IPS-18c (cell line): ENCODE measurements around the gene SLC6A6.

ENCODE experiments used
- H3K4me3 ChIP-seq: 2 replicates; pipeline ENCODE4 v1.7.0; 2013; ENCODE audit warnings: low read depth, mild to moderate bottlenecking, low read length, moderate library complexity; ENCODE audit not compliant: insufficient read depth
- H3K9me3 ChIP-seq: one replicate; pipeline ENCODE4 v1.6.1; 2013; ENCODE audit warnings: mild to moderate bottlenecking, low read length, moderate library complexity; ENCODE audit not compliant: control insufficient read depth, insufficient read depth

SLC6A6 gene

DNA sequence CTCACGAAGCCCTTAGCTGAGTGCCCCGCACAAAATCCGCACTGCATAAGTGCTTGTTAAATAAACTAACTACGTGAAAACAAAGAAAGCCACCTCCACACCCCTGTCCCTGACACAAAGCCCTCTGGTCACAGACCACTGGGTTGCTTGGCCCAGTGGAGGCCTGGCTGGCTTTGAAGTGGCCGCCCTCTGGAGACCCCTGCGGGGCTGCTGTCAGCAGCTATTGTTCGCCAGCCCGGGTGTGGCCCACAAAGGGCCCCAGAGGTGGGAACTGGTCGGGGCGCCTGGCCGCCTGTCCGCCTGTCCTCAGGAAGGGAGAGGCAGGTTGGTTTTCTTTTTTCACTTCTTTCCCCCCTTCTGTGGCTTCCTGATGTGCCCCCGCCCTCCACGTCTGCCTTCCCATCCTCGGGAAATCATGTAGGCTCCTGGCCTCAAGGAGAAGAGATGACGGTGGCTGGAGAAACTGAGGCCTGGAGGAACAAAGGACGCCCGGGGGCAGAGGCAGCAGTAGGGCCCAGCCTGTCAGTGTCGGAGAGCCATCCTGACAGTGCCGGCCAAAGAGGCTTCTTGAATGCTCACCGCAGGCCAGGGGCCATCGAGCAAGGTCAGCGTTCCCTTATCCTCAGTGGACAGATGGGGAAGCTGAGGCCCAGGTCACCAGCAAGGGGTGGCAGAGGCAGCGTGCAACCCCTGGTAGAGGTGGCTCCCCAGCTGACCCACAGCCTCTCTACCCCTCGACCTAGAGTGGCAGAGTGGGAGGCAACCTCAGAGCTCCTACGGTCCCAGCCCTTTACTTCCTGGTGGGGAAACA, 61.1 kb downstream of the SLC6A6 start:
- no peaks in the 10 kb centered on the region for H3K9me3 ChIP-seq
- H3K4me3 ChIP-seq = no peak overlapping the region; the same call in 1 of the 2 replicates

DNA sequence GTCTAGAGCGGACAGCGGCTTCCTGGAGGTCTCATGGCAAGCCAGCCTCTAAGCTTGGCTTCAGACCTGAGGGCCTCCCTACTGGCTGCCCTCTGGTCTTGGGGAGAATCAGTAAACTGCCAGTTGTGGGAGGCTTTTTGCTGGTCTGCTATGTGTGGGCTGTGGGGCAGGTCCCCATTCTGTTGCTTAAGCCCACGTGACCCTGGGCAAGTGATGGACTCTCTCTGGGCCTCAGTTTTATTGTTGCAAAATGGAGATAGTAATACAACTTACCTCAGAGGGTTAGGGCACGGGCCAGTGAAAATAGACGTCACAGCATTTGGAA, 61.7 kb downstream of the SLC6A6 start:
- H3K9me3 ChIP-seq = no peaks in the 10 kb centered on the region
- no peak overlapping the region for H3K4me3 ChIP-seq

DNA sequence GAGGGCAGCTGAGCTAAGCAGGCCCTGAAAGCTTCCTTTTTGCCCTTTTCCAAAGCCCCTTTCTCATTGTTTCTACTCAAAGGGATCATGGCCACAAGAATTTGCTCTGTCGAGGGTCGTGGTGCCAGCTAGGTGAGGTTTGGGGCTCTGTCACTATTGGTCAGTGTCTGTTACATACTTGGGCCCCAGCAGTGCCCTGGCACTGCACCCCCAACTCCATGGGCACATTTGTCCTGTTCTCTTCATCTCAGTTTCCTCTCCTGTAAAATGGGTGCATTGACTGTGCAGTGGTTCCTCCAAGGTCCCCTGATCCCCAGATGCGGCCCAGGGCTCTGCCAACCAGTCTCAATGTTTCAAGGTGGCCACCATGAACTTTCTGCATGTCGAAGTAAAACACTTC, 62.1 kb downstream of the SLC6A6 start:
- Histone ChIP-seq H3K9me3 (no peaks in the 10 kb centered on the region), H3K4me3 (no peak overlapping the region)

DNA sequence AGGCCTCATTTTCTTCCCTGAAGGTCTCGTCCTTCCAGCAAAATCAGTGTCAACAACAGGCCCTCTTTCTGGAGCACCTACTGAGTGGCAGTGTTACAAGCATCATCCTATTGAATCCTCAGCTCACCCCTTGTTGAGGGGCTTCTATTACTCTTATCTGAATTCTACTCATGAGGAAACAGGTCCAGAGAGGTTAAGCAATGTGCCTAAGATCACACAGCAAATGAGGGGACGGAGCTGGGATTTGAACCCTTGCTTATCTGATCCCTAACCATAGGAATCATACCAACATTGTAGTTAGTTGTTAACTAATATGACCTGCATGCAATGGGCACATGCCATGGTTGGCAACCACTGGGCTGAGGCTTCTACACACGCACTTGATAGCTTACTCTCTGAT, 63.0 kb downstream of the SLC6A6 start:
- H3K4me3 ChIP-seq = no peak overlapping the region
- no peaks in the 10 kb centered on the region for H3K9me3 ChIP-seq

DNA sequence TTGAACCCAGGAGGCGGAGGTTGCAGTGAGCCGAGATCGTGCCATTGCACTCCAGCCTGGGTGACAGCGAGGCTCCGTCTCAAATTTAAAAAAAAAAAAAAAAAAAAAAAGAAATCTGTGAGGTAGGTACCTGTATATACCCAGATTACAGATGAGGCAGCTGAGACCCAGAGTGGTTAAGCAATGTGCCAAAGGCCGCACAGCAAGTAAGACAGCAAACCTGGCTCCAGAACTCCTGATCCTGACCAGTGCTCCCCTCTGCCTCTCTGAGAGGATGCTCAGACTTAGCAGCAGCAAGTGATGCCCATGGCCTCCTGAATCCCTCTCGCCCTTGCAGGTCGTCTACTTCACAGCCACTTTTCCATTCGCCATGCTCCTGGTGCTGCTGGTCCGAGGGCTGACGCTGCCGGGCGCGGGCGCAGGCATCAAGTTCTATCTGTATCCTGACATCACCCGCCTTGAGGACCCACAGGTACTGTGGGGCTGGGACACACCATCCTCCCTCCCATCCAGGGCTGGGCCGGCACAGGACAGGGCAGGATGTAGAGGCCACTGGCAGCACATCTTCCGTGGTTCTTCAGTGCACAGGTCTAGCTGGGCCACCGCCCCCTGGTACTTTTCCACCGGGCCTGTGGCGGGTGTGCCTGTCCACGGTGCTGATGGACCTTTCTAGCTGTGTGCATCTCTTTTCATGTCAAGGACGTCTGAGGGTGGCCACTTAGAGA, 63.9 kb downstream of the SLC6A6 start:
- Histone ChIP-seq H3K9me3 (no peaks in the 10 kb centered on the region), H3K4me3 (no peak overlapping the region)

DNA sequence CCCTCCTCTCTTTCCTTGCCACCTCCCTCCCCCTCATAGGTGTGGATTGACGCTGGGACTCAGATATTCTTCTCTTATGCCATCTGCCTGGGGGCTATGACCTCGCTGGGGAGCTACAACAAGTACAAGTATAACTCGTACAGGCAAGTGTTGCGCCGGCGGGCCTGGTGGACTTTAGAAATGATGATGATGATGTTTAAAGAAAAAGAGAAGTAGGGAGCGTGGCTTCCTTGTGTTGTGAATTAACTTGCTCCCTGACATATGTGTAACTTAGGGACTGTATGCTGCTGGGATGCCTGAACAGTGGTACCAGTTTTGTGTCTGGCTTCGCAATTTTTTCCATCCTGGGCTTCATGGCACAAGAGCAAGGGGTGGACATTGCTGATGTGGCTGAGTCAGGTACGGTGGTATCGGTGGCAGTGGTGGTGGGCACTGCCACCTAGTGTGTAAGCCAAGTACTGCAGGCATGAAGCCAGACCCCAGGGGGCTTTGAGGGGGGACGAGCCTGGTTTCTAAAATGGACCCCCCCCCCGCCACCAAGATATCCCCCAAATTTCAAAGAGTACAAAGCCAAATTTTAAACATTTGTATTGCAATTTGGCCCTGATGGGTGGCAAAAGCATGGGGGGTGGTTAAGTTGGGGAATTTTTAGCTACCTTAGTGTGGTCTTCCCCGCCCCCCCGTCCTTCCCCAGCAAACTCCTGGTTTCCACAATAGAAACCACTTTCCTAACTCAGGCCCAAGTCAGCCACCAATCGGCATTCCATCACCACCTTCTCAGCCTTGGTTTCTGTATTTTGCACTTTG, 65.6 kb downstream of the SLC6A6 start:
- Histone ChIP-seq H3K9me3 (no peaks in the 10 kb centered on the region), H3K4me3 (no peak overlapping the region)

DNA sequence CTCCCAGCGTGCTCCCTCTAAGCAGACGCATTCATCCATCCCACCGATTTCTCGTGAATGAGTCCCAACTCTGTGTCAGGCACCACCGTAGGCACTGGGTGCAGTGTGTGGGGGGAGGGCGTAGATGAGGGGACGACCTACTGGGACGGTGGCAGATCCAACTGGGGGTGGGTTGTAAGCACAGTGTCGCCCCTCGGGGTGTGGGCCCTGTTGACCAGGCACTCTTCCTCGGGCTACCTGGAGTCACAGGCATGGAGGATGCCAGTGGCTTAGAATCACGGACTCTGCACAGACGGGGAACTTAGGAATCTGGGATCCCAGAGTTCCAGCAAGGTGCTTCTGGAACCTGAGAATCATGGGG, 66.2 kb downstream of the SLC6A6 start:
- Histone ChIP-seq H3K4me3 (no peak overlapping the region), H3K9me3 (no peaks in the 10 kb centered on the region)

DNA sequence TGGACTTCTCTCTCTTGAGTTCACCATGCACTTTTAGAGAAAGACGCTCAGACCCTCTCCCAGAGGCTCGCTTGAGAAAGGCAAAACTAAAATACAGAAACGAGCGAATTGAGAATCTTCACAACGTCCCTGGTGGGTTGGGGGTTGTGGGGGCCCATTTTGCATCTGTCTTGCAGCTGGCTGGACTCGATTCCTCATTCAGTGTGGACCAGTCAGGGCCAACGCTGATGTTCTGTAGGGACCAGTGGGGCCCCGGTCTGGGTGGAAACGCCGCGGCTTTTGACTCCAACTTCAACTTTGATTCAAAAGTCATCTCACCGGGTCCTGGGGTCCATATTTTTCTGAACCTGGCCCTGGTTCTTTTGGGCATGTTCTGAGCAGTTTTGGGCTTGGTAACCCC, 68.1 kb downstream of the SLC6A6 start:
- Histone ChIP-seq H3K4me3 (no peak overlapping the region), H3K9me3 (no peaks in the 10 kb centered on the region)

DNA sequence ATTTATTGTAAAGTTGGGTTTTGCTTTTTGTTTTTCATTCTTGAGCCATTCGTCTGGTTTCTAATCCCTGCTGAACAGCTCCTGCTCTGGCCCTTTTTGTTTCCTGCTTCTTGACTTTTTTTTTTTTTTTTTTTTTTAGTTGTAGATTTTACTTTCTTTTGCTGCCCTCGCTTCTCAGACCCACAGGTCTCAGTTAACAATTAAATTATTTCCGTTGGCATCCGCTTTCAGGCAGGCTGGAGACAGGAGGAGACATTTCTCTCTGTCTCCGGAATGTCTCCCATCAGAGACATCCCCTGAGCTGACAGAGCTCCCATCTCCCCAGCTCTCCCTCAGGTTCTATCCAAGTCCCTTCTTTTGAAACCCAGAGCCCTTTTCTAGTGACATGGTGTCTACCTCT, 68.6 kb downstream of the SLC6A6 start:
- H3K4me3 ChIP-seq = no peak overlapping the region

DNA sequence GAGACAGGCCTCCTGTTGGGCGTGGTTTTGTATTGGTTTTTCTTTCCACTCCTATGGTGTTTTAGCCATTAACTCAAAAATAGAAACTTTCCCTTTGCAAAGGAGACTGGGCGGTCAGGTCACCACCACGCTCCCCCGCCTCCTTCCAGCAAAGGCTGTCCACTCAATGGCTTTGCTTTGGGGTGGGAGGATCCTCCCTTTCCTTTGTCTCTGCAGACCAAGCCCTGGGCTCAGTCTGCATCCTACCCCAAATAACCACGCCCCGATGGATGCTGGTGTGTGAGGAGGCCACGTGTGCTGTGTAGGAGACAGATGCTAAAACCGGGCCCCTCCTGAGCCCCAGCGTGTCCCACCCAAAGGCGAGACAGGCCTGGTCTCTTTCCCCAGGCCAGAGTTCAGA, 69.3 kb downstream of the SLC6A6 start:
- no peak overlapping the region for H3K4me3 ChIP-seq
- no peaks in the 10 kb centered on the region for H3K9me3 ChIP-seq

More for the DNA sequence above, 68.6 kb downstream of the SLC6A6 start:
- no peaks in the 10 kb centered on the region for H3K9me3 ChIP-seq

DNA sequence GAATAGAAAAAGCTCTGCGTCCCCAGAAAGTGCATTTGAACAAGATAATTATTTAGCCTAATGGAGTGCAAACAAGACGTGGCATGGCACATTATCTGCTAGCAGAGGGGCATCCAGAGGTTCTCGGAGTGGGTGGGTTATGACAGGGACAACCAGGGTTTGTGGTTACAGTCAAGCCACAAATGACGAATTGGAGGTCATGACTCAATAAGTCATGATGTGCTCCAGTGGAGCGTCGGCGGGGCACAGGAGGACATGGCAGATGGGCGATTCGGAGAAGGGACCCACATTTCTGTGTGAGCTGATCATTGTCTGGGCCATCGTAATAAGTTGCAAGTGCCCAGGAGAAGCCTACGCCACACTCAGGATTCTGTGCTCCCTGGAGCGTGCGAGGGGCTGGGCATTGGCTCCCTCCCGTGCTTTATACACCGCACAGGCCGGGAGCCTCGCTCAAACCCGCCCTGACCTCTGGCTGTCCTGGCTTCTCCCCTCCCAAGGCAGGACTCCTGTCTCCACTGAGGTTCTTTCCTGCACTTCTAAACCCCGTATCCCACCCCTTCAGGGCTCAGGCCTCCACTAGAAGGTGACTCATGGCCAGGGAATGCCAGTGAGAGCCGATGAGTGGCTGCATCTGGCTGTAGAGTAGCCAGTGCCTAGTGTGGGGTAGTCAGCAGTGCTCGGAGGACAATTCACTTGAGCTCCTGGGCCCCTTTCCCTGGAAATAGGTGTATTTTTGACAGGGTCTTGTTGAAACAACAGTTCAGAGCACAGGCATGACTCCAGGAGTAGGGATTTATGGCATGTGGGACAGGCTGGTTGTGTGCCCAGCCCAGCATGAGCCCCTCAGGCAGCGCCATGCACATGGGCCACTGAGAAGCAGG, 70.3 kb downstream of the SLC6A6 start:
- Histone ChIP-seq H3K4me3 (no peak overlapping the region), H3K9me3 (no peaks in the 10 kb centered on the region)

DNA sequence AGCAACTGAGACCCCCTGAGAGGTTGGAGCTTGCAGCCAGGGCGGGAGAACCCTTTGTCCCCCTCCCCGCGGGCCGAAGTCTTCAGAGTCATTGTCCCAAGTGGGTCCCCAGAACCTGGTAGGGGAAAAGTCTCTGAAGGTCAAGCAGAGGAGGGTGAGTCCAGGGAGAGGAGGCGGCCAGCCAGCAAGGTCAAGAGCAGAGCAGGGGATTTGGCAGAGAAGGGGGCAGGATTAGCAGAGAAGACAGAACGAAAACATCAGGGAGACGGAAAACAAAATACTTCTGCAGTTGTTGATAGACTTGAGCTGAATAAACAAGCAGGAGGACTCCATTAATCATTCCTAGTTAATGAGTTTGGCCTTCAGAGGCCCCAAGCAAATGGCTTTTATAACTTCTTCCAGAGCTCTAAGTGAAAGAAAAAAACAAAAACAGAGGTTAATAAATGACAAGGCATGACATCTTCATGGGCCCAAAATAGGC, 71.0 kb downstream of the SLC6A6 start:
- H3K9me3 ChIP-seq = no peaks in the 10 kb centered on the region
- no peak overlapping the region for H3K4me3 ChIP-seq

DNA sequence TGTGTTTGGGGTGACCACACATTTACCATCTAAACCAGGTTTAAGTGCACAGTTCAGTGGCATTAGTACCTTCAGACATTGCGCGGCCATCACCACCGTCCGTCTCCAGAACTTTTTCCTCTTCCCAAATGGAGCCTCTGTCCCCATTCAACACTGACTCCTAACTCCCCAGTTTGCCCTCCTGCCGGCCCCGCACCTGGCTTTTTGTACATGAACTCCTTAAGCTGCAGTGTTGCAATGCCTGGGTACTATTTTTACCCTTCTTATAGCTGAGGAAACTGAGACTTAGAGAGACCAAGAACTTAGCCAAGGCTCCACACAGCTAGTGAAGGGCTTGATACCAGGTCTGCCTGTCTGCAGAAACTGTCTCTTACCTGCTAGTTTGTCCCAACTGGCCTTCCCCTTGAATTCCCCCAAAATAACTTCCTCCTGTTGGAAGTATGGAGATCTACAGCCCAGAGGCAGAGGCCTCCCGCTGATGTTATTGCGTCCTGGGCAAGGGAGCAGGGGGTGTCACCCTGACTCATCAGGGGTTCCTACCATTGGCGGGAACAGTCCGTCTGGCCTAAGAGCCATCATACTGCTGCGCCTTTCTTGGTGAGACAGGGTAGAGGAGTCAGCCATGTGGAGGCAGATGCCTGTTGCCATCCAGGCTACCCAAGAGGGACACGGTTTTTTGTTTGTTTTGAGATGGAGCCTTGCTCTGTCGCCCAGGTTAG, 72.1 kb downstream of the SLC6A6 start:
- no peak overlapping the region for H3K4me3 ChIP-seq
- H3K9me3 ChIP-seq = no peaks in the 10 kb centered on the region

DNA sequence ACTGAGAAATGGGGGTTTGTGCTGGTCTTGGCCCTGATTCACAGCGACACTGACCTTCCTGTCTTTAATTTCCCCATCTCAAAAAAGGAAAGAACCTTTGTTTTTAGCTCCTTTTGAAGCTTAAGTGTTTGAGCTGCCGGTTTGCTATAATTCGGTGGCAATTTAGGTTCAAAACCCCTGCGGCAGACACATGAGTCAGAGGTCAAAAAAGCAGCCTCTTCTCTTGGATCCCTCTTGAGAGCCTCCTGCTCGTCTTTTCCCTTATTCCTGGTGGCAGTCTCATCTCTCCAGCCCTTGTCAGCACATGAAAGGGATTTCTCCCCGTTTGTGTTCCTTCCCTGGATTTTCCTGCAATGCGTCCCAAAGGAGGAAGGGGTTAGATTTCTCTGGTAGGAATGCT, 73.2 kb downstream of the SLC6A6 start:
- Histone ChIP-seq H3K4me3 (no peak overlapping the region), H3K9me3 (no peaks in the 10 kb centered on the region)

DNA sequence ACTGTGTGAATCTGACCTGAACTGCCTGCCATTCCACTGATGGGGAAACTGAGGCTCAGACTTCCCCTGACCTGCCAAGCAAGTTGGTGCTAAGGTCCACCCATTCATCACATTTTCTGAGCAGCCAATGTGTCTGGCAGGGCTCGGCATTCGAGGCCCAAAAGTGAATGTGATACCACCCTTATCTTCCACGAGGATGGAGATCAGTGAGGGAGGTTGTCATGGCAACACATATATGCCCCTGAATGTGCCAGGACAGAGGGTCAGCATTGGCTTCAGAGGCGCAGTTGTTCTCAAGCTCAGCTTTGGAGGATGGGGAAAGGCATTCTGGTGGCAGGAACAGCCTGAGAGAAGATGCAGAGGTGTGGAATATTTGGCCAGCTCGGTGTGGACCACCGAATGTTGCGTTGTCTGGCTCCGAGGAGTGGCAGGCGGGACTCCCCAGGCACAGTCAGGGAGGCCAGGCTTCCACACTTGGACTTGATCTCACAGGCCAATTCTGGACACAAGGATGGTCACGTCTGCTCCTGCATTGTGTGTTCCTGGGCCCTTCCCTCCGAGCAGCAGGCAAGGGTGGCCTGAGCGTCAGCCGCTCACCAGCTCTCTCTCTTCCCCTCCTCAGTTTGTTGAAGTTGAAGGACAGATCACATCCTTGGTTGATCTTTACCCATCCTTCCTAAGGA, 74.3 kb downstream of the SLC6A6 start:
- Histone ChIP-seq H3K9me3 (no peaks in the 10 kb centered on the region), H3K4me3 (no peak overlapping the region)

DNA sequence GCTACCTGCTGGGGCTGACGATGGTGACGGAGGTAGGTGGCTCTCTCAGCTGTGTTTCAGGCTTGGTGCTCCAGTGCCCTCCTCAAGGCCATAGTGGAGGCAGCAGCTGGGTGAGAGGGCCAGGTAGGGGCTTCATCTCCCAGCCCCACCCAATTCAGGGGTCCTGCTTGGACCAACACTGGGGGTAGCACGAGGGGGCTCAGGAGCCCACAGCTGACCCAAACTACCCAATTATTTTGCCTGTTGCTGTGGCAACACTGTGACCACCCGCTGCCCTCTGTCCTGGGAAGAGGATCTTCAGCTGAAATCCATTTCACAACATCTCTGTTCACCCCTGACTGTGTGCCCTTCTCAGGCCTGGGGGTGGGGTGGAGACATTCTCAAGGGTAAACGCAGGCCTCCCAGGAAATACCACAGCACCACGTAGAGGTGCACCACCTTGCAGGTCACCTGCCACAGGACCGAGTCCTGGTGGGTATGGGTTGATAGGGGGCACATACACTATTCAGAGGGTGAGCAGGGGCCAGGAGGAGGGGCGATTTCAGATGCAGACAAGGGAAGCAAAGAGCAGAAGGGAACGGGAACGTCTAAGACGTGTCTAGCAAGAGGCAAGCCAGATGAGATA, 75.0 kb downstream of the SLC6A6 start:
- H3K4me3 ChIP-seq = no peak overlapping the region

More for the DNA sequence above, 75.0 kb downstream of the SLC6A6 start:
- H3K9me3 ChIP-seq = no peaks in the 10 kb centered on the region
